Ramos (cell line): ENCODE results near the gene API5.

Source experiments
- in situ Hi-C: fragments of 300-500 bp; cut with MboI; formaldehyde crosslinking; loops from one replicate; pipeline ENCODE4 v1.14.3; 2022; ENCODE audit warnings: low sequenced_read_pairs; ENCODE audit not compliant: unreplicated experiment

API5 gene

DNA sequence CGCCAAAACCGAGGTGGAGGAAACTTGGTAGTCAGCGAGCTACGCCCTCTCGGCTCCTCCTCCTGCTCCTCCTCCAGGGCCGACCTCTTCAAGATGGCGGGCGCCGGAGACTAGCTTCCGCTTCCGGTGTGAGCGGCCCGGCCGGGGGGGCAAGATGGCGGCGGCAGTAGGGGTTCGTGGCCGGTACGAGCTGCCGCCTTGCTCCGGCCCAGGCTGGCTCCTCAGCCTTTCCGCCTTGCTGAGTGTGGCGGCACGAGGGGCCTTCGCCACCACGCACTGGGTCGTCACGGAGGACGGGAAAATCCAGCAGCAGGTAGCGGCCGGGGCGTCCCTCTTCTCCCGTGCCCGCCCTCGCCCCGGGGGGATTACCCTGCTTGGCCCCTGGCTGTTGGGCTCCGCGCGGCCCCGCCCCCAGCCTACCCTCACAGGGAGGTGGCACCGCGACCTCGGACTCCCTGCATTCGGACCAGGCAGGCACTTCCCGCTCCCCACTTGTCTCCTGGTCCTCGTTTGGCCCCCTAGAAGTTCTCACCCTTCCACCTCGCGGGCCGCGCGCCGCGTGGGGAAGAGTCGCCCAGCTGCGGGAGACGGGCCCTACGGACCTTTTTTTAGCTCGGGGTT lies 47.1 kb downstream of the API5 start, which contains the start of gene TTC17:
Gene TTC17, plus strand, starts transcription at position 120 of the 621 bp plus-strand sequence. Its CDS starts 35 bp downstream, at position 155.
- in situ Hi-C loops: no loop called here

DNA sequence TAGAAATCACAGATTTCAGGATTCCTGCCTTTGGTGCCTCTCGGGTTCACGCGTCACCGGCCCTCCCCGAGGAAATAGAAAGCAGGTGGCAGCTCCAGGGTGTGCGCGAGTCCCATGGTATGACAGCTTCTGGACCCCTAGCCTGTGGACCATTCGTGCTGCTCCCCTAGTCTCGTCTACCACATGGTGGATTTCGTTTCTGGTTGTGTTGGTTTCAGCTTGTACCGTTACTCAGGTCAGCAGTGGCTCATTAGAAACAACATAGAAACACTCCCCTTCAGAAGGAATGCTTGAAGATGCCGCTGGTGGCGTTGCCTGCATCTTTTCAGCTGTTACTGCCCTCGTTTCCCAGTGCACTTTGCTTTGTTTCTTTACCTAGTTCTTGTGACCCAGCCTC lies 47.6 kb downstream of the API5 start:
- in situ Hi-C loops: no loop called here

DNA sequence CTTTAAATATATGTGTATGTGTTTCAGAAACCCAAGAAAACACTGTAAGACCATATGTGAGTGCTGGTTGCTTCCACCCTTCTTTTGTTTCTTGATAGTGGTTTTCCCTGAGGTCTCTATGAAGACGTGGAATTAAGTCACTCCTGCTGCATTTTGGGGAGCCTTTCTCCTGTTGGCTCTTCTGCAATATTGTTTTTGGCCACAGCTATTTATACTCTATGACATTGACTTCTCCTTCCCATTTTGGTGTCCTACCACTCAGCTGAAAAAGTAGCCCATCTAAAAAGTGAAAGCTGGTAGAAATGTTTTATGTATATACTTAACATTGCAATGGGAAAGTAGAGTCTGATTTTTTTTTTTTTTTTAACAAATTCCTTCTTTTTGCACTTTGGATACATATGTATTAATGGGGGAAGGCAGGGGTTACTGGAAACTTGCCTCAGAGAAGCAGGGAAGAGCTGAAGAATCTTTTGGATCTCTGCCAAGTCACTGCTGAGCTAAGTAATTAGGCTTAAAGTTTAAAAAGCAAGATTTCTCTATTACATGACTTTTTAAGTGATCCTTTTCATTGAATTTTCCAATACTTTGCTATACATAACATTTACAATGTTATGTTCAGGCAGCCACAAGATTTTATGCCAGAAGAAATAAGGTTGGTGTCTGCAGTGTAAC lies 48.7 kb downstream of the API5 start:
- in situ Hi-C loops: no loop called here

DNA sequence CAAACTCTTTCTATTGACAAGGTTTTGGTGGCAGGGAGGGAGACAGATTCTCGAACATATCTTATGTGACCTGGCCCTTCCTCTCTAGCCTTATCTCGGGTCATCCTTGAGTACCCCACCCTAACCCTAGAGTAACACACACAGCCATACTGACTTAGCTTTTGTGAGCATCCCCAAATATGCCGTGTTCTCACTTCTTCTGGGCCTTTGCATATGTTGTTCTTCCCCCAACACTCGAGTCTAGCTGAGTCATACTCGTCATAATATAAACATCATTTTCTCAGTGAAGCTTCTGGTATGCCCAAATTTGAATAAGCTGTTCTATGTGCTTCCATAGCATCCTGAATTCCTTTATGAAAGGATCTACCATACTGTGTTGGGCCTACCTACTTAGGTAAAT lies 54.9 kb downstream of the API5 start:
- in situ Hi-C loops: no loop called here

DNA sequence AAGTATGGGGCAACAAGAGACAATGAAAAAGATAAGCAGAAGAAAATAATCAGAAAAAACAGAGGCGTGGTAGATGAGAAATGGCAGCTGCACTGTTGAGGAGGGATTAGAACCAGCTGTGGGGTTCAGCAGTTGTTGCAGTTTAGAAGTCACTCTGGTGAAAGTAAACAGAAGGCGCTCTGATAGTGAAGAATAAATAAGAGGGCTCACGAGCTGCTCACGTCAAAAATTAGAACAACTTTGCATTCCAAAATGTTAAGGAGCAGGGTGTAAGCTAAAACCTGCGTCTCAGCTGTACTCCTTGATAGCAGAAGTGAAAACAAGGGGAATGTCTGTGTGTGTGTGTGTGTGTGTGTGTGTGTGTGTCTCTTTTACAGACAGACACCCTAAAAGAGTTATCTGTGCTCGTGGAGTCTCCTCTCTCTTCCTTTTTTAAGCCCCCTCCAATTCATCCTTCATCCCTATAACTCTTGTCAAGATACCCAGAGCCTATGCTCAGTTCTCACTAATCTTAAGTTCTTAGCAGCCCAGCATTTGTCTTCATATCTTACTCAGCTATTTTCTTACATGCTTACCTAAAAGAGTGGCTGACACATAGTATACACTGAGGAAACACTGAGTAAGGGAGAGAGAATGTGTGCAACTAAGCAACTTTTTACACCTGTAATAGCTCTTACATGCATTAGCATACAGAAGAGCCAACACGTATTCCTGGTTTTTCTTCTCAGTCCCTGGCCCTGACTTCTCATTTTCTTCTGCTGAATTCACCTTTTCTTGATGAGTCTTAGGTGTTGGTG lies 55.8 kb downstream of the API5 start:
- in situ Hi-C loops: no loop called here

DNA sequence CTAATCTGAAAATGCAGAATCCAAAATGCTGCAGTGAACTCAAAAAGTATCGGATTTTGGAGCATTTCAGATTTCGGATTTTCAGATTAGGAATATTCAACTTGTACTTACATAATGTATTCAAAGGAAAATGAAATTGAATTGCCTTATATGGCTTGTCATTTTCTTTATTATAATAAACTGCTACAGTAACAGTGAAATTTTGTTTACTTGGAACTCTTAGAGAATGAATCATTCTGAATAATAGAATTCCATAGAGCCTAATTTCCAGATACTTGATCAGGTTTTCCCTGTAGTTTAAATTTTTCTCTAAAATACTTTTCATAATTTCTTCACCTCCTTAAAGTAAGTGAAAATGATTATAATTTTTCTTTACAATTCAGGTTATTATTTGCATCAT lies 64.3 kb downstream of the API5 start:
- in situ Hi-C loops: no loop called here

DNA sequence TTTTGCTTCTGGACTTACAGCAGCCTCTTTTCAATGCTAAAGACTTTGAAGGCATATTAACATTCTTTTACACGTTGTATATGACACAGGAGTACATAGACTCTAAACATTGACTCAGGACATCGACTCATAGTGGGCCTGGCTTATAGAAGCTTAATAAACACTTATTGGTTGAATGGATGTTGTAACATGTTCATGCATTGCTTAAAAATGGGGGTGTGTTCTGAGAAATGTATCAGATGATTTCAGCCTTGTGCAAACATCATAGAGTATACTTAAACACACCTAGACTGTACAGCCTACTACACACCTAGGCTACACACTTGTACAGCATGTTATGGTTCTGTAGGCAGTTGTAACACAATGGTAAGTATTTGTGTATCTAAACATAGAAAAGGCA lies 64.8 kb downstream of the API5 start:
- in situ Hi-C loops: no loop called here

DNA sequence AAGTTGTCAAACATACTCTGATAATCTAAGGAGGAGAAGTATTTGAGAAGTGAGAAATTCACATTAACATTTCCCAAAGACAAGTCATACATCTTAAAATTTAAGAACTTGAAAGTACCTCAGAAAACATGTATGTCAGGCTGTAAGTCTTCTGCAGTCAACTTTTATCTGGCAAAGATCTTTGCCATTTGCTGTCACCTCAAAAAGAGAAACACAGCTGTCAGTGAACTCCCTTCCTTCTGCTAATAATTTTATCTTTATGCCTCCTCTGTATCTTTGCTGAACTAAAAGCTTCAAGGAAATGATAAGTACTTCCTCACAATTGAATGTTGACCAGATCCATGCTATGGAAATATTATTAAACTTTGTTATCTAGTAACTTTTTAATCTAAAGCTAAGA lies 65.6 kb downstream of the API5 start:
- in situ Hi-C loops: no loop called here

DNA sequence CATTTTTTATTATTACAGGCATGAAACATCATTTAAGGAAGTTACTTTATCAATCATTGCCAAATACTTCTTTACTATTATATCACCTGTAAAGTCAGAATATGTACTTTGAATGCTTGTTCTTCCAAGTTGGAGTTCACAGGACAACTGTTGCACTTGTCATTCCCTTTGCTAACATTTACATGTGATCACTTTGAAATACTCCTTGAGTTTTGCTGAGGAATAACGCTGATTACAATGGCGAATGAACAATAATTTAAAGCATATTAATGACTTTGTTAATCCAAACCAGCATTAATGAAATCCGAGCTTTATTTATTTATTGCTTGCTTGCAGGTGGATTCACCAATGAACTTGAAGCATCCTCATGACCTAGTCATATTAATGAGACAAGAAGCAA lies 67.1 kb downstream of the API5 start:
- in situ Hi-C loops: no loop called here

DNA sequence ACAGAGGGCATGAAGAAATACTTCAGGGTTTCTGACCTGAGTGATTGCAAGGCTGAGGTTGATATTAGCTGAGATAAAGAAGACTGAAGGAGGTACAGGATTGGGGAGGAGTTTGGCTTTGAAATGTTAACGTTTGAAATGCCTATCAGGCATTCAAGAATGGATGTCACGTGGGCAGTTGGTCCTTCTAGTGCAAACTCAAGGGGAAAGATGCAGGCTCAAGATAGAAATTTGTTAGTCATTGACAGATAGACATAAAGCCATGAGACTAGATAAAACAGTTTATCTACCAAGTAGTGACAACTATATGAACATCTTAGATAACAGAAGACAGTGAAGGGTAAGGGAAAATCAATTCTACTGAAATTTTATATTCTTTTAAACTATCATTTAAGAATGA lies 70.0 kb downstream of the API5 start:
- in situ Hi-C loops: no loop called here

DNA sequence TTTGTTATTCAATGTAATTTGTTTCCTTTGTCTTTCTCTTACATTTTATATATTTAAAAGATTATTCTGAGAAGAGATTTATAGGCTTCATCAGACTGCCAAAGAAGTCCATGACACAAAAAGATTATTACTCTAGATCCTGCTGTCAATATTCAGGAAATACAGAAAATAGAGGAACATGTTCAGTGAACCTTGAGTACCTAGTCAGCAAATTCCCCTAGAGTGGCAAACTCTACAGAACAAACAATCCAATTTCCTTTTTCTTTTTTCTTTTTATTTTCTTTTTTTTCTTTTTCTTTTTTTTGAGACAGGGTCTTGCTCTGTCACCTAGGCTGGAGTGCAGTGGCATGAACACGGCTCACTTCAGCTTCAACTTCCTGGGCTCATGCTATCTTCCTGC lies 70.8 kb downstream of the API5 start:
- in situ Hi-C loops: no loop called here

DNA sequence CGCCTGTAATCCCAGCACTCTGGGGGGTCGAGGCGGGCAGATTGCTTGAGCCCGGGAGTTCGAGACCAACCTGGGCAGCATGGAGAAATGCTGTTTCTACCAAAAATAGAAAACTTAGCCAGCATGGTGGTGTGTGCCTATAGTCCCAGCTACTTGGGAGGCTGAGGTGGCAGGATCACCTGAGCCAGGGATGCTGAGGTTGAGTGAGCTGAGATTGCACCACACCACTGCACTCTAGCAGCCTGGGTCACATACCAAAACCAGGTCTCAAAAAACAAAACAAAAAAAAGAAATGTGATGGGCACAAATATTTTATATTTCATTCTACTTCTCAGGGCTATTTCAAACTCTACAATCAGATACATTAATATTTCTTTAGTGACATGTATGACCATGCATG lies 72.6 kb downstream of the API5 start:
- in situ Hi-C loops: no loop called here

DNA sequence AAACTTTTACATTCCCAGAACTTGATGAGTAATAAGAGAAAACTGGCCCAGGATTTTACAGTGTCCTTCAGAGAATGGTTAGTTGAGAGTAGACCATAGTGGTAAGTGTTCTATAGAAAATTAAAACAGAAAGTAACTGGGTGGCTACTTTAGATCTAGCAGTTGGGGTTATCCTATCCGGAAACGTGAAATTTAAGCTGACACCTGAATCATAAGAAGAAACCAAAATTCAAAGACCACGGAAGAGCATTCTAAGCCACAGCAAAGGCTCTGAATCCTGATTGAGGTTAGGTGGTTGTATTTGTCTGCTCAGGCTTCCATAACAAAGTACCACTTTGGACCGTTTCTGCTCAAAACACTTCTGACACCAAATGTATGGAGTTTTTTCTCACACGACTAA lies 80.9 kb downstream of the API5 start:
- in situ Hi-C loops: no loop called here

DNA sequence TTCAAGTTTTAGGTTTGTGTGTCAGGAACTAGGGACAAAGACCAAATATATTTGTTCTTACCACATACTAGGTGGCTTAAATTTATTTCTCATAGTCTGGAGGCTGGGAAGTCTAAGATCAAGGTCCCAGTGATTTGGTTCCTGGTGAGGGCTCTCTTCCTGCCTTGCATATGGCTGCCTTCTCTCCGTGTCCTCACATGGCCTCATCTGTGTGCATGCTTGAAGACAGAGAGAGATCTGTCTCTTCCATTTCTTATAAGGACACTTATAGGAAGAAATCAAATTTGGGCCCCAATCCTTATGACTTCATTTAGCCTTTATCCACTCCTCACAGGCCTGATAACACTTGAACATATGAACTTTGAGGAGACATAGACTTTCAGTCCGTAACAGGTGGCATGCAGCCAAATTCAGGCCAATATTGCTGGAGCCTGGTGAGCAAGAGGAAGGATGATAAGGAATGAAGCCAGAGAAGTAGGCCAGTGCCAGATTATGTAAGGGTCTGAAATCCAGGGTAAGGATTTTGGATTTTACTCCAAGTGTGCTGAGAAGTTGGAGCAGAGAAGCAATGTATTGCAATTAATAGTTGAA lies 82.1 kb downstream of the API5 start:
- in situ Hi-C loops: no loop called here
